ENCODE measurements around the gene LHPP. TPM values are rescaled to one million over a fixed set of nuclear protein-coding genes. Genes with fewer than 3 reads are reported as not detected.
A peak's percentile ranks its signal among the peaks of the same experiment; 100 is the strongest.

The LHPP gene
- total RNA-seq, 2 donors from 2014 or later, result 7.4 to 10.6 TPM

- Mint-ChIP-seq H3K27ac (no peak overlapping the region), H3K9me3 (peaks cover 4% of the 10 kb centered on the region), H3K36me3 (ENCODE audit: low read depth) (no peaks in the 10 kb centered on the region), H3K27me3 (no peaks in the 10 kb centered on the region), H3K4me3 (no peak overlapping the region), H3K4me1 (peaks cover under 1% of the 10 kb centered on the region)
- ATAC-seq (replicated peaks), result no peak
Measured at GRCh38 chr10:124590216-124591122, 128.8 kb downstream of the LHPP start.

GRCh38 chr10:124591123-124591495, 129.5 kb downstream of the LHPP start:
- peaks cover 4% of the 10 kb centered on the region for H3K9me3 Mint-ChIP-seq
- H3K27me3 Mint-ChIP-seq, result no peaks in the 10 kb centered on the region
- H3K36me3 Mint-ChIP-seq (ENCODE audit: low read depth), result no peaks in the 10 kb centered on the region
- no peak for ATAC-seq (replicated peaks)
- H3K4me1 Mint-ChIP-seq, result peaks cover 6% of the 10 kb centered on the region
- no peak overlapping the region for H3K4me3 Mint-ChIP-seq
- H3K27ac Mint-ChIP-seq, result no peak overlapping the region

GRCh38 chr10:124592101-124592500, 130.5 kb downstream of the LHPP start:
- peaks cover 6% of the 10 kb centered on the region for H3K4me1 Mint-ChIP-seq
- H3K4me3 Mint-ChIP-seq, result no peak overlapping the region
- no peaks in the 10 kb centered on the region for H3K27me3 Mint-ChIP-seq
- H3K27ac Mint-ChIP-seq, result peak overlapping the region; percentile 41
- H3K36me3 Mint-ChIP-seq (ENCODE audit: low read depth), result no peaks in the 10 kb centered on the region
- H3K9me3 Mint-ChIP-seq, result peaks cover 4% of the 10 kb centered on the region
- peak; percentile 19 for ATAC-seq (replicated peaks)

GRCh38 chr10:124592736-124593430, 131.3 kb downstream of the LHPP start:
- Mint-ChIP-seq H3K27me3 (no peaks in the 10 kb centered on the region), H3K36me3 (ENCODE audit: low read depth) (no peaks in the 10 kb centered on the region), H3K27ac (no peak overlapping the region), H3K9me3 (peaks cover 4% of the 10 kb centered on the region), H3K4me1 (peaks cover 6% of the 10 kb centered on the region), H3K4me3 (no peak overlapping the region)
- no peak for ATAC-seq (replicated peaks)

- Mint-ChIP-seq H3K4me1 (peaks cover 8% of the 10 kb centered on the region), H3K27ac (no peak overlapping the region), H3K36me3 (ENCODE audit: low read depth) (no peaks in the 10 kb centered on the region), H3K4me3 (no peak overlapping the region), H3K9me3 (peaks cover 4% of the 10 kb centered on the region), H3K27me3 (no peaks in the 10 kb centered on the region)
- ATAC-seq (replicated peaks), result no peak
Measured at GRCh38 chr10:124593431-124593985, 131.9 kb downstream of the LHPP start.

GRCh38 chr10:124594240-124594639, 132.6 kb downstream of the LHPP start:
- H3K27ac Mint-ChIP-seq, result no peak overlapping the region
- ATAC-seq (replicated peaks), result no peak
- no peaks in the 10 kb centered on the region for H3K27me3 Mint-ChIP-seq
- H3K36me3 Mint-ChIP-seq (ENCODE audit: low read depth), result no peaks in the 10 kb centered on the region
- peaks cover 4% of the 10 kb centered on the region for H3K9me3 Mint-ChIP-seq
- no peak overlapping the region for H3K4me3 Mint-ChIP-seq
- H3K4me1 Mint-ChIP-seq, result peaks cover 15% of the 10 kb centered on the region

- no peak for ATAC-seq (replicated peaks)
- no peak overlapping the region for H3K27ac Mint-ChIP-seq
- H3K4me3 Mint-ChIP-seq, result no peak overlapping the region
- H3K27me3 Mint-ChIP-seq, result no peaks in the 10 kb centered on the region
- peaks cover 4% of the 10 kb centered on the region for H3K9me3 Mint-ChIP-seq
- H3K36me3 Mint-ChIP-seq (ENCODE audit: low read depth), result no peaks in the 10 kb centered on the region
- peaks cover 15% of the 10 kb centered on the region for H3K4me1 Mint-ChIP-seq
Measured at GRCh38 chr10:124595143-124595883, 133.7 kb downstream of the LHPP start.

- H3K9me3 Mint-ChIP-seq, result peaks cover 4% of the 10 kb centered on the region
Measured at GRCh38 chr10:124596116-124596785, 134.6 kb downstream of the LHPP start.

GRCh38 chr10:124596962-124597845, 135.6 kb downstream of the LHPP start:
- no peaks in the 10 kb centered on the region for H3K27me3 Mint-ChIP-seq
- no peaks in the 10 kb centered on the region for H3K36me3 Mint-ChIP-seq (ENCODE audit: low read depth)
- no peak overlapping the region for H3K27ac Mint-ChIP-seq
- H3K9me3 Mint-ChIP-seq, result no peaks in the 10 kb centered on the region
- H3K4me3 Mint-ChIP-seq, result no peak overlapping the region
- ATAC-seq (replicated peaks), result no peak
- peaks cover 19% of the 10 kb centered on the region for H3K4me1 Mint-ChIP-seq

More at GRCh38 chr10:124596116-124596785, 134.6 kb downstream of the LHPP start:
- no peaks in the 10 kb centered on the region for H3K27me3 Mint-ChIP-seq
- H3K4me3 Mint-ChIP-seq, result no peak overlapping the region
- no peak for ATAC-seq (replicated peaks)
- H3K4me1 Mint-ChIP-seq, result peaks cover 19% of the 10 kb centered on the region
- no peak overlapping the region for H3K27ac Mint-ChIP-seq
- H3K36me3 Mint-ChIP-seq (ENCODE audit: low read depth), result no peaks in the 10 kb centered on the region

GRCh38 chr10:124597846-124598165, 136.2 kb downstream of the LHPP start:
- Mint-ChIP-seq H3K9me3 (no peaks in the 10 kb centered on the region), H3K36me3 (ENCODE audit: low read depth) (no peaks in the 10 kb centered on the region), H3K4me3 (no peak overlapping the region)

GRCh38 chr10:124598196-124598595, 136.6 kb downstream of the LHPP start:
- Mint-ChIP-seq H3K27me3 (no peaks in the 10 kb centered on the region), H3K4me1 (peaks cover 19% of the 10 kb centered on the region), H3K9me3 (no peaks in the 10 kb centered on the region), H3K27ac (no peak overlapping the region), H3K36me3 (ENCODE audit: low read depth) (no peaks in the 10 kb centered on the region), H3K4me3 (no peak overlapping the region)
- ATAC-seq (replicated peaks), result no peak

More at GRCh38 chr10:124597846-124598165, 136.2 kb downstream of the LHPP start:
- H3K27me3 Mint-ChIP-seq, result no peaks in the 10 kb centered on the region
- no peak overlapping the region for H3K27ac Mint-ChIP-seq
- H3K4me1 Mint-ChIP-seq, result peaks cover 19% of the 10 kb centered on the region
- ATAC-seq (replicated peaks), result no peak

GRCh38 chr10:124598773-124599587, 137.4 kb downstream of the LHPP start:
- H3K9me3 Mint-ChIP-seq, result no peaks in the 10 kb centered on the region
- ATAC-seq (replicated peaks), result no peak
- H3K4me3 Mint-ChIP-seq, result no peak overlapping the region
- peaks cover 19% of the 10 kb centered on the region for H3K4me1 Mint-ChIP-seq
- H3K27me3 Mint-ChIP-seq, result no peaks in the 10 kb centered on the region
- H3K27ac Mint-ChIP-seq, result no peak overlapping the region
- no peaks in the 10 kb centered on the region for H3K36me3 Mint-ChIP-seq (ENCODE audit: low read depth)
